Thyroid gland (tissue), 4 donors: ENCODE measurements around the gene UBD. TPM values are rescaled to one million over a fixed set of nuclear protein-coding genes. Genes with fewer than 3 reads are reported as not detected.

ENCODE experiments used
- DNase-seq, 2 donors: peaks; one replicate each; pipeline ENCODE4 v3.0.0-alpha.2; 2019
- H3K27ac ChIP-seq, 3 donors: fragments of 200-600 bp; sonication (generic); 1 replicate in 2 of 3; 2 replicates in 1 of 3; pipeline ENCODE4 v1.5.1; 2016 to 2019; ENCODE audit warnings: mild to moderate bottlenecking in 1 of 3, moderate library complexity in 1 of 3
- H3K27me3 ChIP-seq: fragments of 200-600 bp; sonication (generic); one replicate; pipeline ENCODE4 v1.5.1; 2019
- H3K36me3 ChIP-seq, 2 donors: fragments of 200-600 bp; sonication (generic); one replicate each; pipeline ENCODE4 v1.5.1; 2016 to 2019
- H3K4me1 ChIP-seq, 2 donors: fragments of 200-600 bp; sonication (generic); one replicate each; pipeline ENCODE4 v1.5.1; 2017 to 2019
- H3K4me3 ChIP-seq, 3 donors: fragments of 200-600 bp; sonication (generic); replicated peaks in 1 of 3; 1 replicate in 2 of 3; 2 replicates in 1 of 3; pipeline ENCODE4 v1.5.1; 2016; ENCODE audit warnings: mild to moderate bottlenecking in 1 of 3
- H3K9me3 ChIP-seq: fragments of 200-600 bp; sonication (generic); one replicate; pipeline ENCODE4 v1.5.1; 2017
- POLR2A ChIP-seq, 2 donors: fragments of 450-650 bp; IDR thresholded peaks; one replicate each; pipeline ENCODE4 v1.6.1; 2017; ENCODE audit warnings: antibody characterized with exemption in 2 of 2, mild to moderate bottlenecking in 2 of 2, moderate library complexity in 1 of 2
- WGBS, 2 donors: methylation state at CpG; one replicate each; pipeline ENCODE4 v1.1.5; 2017; 5-methylcytosine and 5-hydroxymethylcytosine counted together
- intact Hi-C: fragments of 100-400 bp; cut with DNase I; formaldehyde crosslinking; loops from one replicate; pipeline ENCODE4 v1.15.1; 2023
- total RNA-seq, 4 donors: library from RNA; depleted of rRNA; stranded (reverse); fragments of >200 nt; gene quantifications; one replicate each; pipeline ENCODE4 v1.2.3, GENCODE V29; 2016
- TF ChIP-seq, protein P1 (sequence below), 6 experiments: fragments of 200-600 bp in 3 of 6; fragments of 450-650 bp in 3 of 6; sonication (generic) in 3 of 6; IDR thresholded peaks; one replicate each; pipeline ENCODE4 v1.5.1; 2016 to 2019; ENCODE audit warnings: antibody characterized with exemption in 6 of 6, mild to moderate bottlenecking in 2 of 6, inconsistent platforms in 1 of 6, moderate library complexity in 1 of 6

Gene UBD
- total RNA-seq, 4 donors from 2014 or later: 0.93 to 1.5 TPM; not detected in 2

DNA sequence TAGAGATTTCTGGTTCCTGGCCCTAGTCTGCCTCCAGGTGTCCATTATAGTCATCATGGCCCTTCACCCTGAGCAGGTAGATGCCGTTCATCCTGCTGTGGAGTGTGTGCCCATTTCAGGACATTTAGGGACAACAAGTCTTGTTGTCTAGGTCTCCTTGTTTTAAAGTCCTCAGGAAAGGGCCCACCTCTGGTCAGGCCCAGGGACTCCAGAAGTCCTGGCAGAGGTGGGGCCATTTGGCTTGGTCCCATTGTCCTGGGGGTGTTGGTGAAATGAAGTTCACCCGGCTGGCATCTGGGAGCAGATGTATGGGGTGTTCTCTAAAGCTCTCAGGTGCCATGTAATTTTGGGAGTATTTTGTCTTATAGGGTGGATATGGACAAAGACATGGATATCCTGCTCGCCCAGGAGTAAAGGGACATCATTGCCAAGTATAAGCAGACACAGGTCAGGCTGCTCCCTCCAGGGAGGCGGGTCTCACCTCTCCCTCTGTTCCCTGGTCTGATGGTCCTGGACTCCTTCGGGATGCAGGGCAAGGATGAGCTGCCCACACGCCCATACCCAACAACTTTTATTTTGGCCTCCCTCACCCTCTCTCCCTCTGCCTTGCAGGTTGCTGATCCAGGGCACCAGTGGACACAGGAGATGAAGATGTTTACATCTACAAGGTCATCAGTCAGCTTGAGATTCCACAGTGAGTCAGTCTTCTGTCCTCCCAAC lies 40.1 kb downstream of the UBD start:
- 84 to 86% methylated on average over 5 to 6 of the region's 6 CpGs for WGBS, 2 donors
- no peaks in the 10 kb centered on the region for H3K27me3 ChIP-seq
- no peak overlapping the region for H3K27ac ChIP-seq
- no peak overlapping the region for H3K4me3 ChIP-seq
- H3K9me3 ChIP-seq: no peaks in the 10 kb centered on the region
- no peaks in the 10 kb centered on the region for H3K36me3 ChIP-seq
- H3K4me1 ChIP-seq: no peaks in the 10 kb centered on the region
- DNase-seq: no peak
- intact Hi-C loops: no loop called here
- no peak for TF ChIP-seq POLR2A (IDR thresholded peaks at IDR 0.05)
- TF ChIP-seq, protein P1, sequence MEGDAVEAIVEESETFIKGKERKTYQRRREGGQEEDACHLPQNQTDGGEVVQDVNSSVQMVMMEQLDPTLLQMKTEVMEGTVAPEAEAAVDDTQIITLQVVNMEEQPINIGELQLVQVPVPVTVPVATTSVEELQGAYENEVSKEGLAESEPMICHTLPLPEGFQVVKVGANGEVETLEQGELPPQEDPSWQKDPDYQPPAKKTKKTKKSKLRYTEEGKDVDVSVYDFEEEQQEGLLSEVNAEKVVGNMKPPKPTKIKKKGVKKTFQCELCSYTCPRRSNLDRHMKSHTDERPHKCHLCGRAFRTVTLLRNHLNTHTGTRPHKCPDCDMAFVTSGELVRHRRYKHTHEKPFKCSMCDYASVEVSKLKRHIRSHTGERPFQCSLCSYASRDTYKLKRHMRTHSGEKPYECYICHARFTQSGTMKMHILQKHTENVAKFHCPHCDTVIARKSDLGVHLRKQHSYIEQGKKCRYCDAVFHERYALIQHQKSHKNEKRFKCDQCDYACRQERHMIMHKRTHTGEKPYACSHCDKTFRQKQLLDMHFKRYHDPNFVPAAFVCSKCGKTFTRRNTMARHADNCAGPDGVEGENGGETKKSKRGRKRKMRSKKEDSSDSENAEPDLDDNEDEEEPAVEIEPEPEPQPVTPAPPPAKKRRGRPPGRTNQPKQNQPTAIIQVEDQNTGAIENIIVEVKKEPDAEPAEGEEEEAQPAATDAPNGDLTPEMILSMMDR (IDR thresholded peaks at IDR 0.05): no peak

DNA sequence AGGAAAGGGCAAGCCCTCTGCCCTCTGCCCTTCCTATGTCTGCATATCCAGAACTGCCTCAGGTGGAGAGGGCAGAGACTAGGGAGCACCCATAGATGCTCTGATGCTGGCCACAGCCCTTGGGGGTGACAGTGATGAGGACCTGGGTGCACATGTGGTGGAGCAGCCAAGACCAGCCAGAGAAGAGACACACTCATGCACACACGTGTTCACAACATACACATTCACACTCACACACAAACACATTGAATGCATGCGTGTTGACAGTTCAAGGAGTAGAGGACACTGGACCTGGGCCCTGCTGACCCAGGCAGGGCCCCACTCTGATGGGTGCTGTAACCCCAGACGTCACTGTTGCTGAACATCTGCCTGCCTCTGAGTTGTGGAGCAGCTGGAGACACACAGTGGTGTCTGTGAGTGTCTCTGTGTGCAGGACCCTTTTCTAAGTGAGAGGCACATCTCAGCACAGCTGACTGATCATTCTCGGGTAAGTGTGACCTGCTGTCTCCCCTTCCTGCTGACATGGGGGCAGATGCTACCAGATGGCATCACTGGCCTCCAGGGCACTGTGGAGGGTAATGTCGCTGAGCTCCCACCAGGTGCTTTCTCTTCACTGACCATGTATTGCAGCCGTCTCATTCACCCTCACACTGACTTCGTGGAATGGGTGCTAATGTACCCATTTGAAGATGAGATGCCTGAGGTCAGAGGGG lies 41.6 kb downstream of the UBD start:
- no peak for DNase-seq
- no peaks in the 10 kb centered on the region for H3K9me3 ChIP-seq
- no peak overlapping the region for H3K27ac ChIP-seq
- WGBS, 2 donors: 77 to 78% methylated on average over 5 of the region's 7 CpGs
- intact Hi-C loops: no loop called here
- no peak overlapping the region for H3K4me3 ChIP-seq
- no peak for TF ChIP-seq POLR2A (IDR thresholded peaks at IDR 0.05)
- TF ChIP-seq, protein P1 (IDR thresholded peaks at IDR 0.05): no peak
- no peaks in the 10 kb centered on the region for H3K4me1 ChIP-seq
- no peaks in the 10 kb centered on the region for H3K27me3 ChIP-seq
- no peaks in the 10 kb centered on the region for H3K36me3 ChIP-seq

DNA sequence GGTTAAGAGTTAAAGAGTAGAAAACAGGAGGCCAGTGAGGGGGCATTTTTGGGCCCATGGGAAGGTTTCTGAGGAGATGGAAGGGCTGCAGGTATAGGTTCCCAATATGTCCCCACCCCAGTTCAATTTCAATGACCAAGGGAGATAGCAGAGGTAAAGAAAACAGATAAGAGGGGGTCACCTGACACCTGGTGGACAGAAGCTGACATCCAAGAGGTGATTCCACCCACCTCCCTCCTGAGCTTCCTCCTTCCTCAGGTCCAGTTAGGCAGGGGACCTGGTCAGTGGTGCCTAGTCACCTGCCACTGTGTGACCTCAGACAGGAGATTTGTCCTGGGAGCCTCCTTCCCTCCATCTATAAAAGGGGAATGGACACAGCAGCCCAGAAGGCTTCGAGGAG lies 42.3 kb downstream of the UBD start:
- no peaks in the 10 kb centered on the region for H3K36me3 ChIP-seq
- DNase-seq: no peak
- 86 to 91% methylated on average over 1 of the region's 1 CpG for WGBS, 2 donors
- no peak for TF ChIP-seq POLR2A (IDR thresholded peaks at IDR 0.05)
- TF ChIP-seq, protein P1 (IDR thresholded peaks at IDR 0.05): no peak
- H3K27me3 ChIP-seq: no peaks in the 10 kb centered on the region
- no peak overlapping the region for H3K27ac ChIP-seq
- no peaks in the 10 kb centered on the region for H3K4me1 ChIP-seq
- no peaks in the 10 kb centered on the region for H3K9me3 ChIP-seq
- no peak overlapping the region for H3K4me3 ChIP-seq
- intact Hi-C loops: no loop called here

DNA sequence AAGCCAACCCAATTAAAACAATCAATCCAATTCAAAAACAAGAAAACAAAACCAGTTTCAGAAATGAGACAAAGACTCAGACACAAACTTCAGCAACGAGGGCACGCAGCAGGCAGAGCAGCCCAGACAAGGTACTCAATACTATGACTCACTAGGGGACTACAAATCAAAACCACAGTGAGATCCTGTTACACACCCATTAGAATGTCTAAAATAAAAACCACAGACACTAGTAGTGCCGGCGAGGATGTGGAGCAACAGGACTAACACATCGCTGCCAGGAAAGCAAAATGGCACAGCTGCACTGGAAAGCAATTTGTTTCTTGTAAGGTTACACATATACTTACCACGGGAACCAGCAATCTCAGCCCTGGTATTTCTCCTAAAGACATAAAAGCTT lies 43.4 kb downstream of the UBD start:
- H3K27me3 ChIP-seq: no peaks in the 10 kb centered on the region
- 74 to 78% methylated on average over 6 of the region's 6 CpGs for WGBS, 2 donors
- H3K4me3 ChIP-seq: no peak overlapping the region
- intact Hi-C loops: no loop called here
- H3K4me1 ChIP-seq: no peaks in the 10 kb centered on the region
- H3K27ac ChIP-seq: no peak overlapping the region
- H3K9me3 ChIP-seq: no peaks in the 10 kb centered on the region
- TF ChIP-seq POLR2A (IDR thresholded peaks at IDR 0.05): no peak
- TF ChIP-seq, protein P1 (IDR thresholded peaks at IDR 0.05): no peak
- H3K36me3 ChIP-seq: no peaks in the 10 kb centered on the region
- no peak for DNase-seq

DNA sequence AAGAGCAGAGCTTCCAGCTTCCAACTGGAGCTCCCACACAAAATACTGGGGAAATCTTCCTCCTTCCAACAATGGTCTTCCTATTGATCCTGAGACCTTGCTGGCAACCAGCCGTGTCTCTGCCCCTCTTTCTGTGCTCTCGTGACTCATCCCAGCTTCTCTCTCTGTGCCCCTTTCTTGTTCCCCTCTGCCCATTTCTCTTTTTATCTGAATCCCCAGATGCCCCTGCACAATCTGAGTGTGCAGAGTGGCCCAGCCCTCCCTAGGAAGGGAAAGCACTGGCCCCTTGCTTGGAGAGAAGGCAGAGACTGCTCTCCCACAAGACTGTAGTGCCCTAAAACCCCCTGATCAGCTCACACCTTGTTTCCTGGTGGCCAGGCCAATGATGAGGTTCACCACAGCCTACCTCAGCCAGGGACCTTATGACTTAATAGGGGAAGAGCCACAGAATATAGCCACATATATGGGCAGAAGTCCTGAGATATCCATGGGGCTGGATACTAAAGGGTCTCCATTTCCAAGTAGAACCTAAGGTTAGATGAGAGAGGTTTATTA lies 48.7 kb downstream of the UBD start:
- no peaks in the 10 kb centered on the region for H3K4me1 ChIP-seq
- no peaks in the 10 kb centered on the region for H3K36me3 ChIP-seq
- WGBS, 2 donors: 71 to 77% methylated on average over 2 of the region's 2 CpGs
- intact Hi-C loops: no loop called here
- H3K4me3 ChIP-seq: no peak overlapping the region
- no peaks in the 10 kb centered on the region for H3K9me3 ChIP-seq
- H3K27ac ChIP-seq: no peak overlapping the region
- no peaks in the 10 kb centered on the region for H3K27me3 ChIP-seq
- TF ChIP-seq, protein P1 (IDR thresholded peaks at IDR 0.05): no peak
- no peak for TF ChIP-seq POLR2A (IDR thresholded peaks at IDR 0.05)
- DNase-seq: no peak
